HG02642 (cell line): Measurements from ENCODE around the gene SRP19.
A peak's percentile ranks its signal among the peaks of the same experiment; 100 is the strongest.
"Not testable (repeated sequence)": the region's sequence is repeated elsewhere in the genome, so short reads cannot be mapped to it uniquely, and the experiment has no call there.

Source experiments
- ATAC-seq: cut with Tn5 transposase; IDR thresholded peaks from one replicate; pipeline ENCODE4 v1.9.1; 2021; ENCODE audit warnings: mild to moderate bottlenecking; ENCODE audit not compliant: unreplicated experiment, poor library complexity

The SRP19 gene

GRCh38 chr5:112860929-112861637, at the start of gene SRP19:
Gene SRP19, plus strand, starts transcription at chr5:112861287. Its CDS starts 90 bp downstream, at chr5:112861377.
- ATAC-seq, result peak; percentile 98

GRCh38 chr5:112812549-112812948, 48.5 kb upstream of the SRP19 start:
- no peak for ATAC-seq

- ATAC-seq, result no peak
These were observed 40.8 kb upstream of the SRP19 start for GRCh38 chr5:112820246-112820645.

- no peak for ATAC-seq
These were observed 38.6 kb upstream of the SRP19 start for GRCh38 chr5:112822456-112822855.

- no peak for ATAC-seq
These were observed 37.9 kb upstream of the SRP19 start for GRCh38 chr5:112823181-112823580.

- no peak for ATAC-seq
These were observed 37.4 kb upstream of the SRP19 start for GRCh38 chr5:112823656-112824055.

GRCh38 chr5:112824197-112824596, 36.9 kb upstream of the SRP19 start:
- ATAC-seq, result no peak

GRCh38 chr5:112830378-112830777, 30.7 kb upstream of the SRP19 start:
- ATAC-seq, result no peak

- no peak for ATAC-seq
These were observed 27.1 kb upstream of the SRP19 start for GRCh38 chr5:112833971-112834370.

GRCh38 chr5:112844489-112844888, 16.6 kb upstream of the SRP19 start:
- no peak for ATAC-seq

GRCh38 chr5:112846556-112846955, 14.5 kb upstream of the SRP19 start:
- ATAC-seq, result no peak

GRCh38 chr5:112847306-112847705, 13.8 kb upstream of the SRP19 start:
- ATAC-seq, result no peak

- ATAC-seq, result peak; percentile 98
These were observed 12.8 kb upstream of the SRP19 start for GRCh38 chr5:112848116-112848811.

- no peak for ATAC-seq
These were observed 11.2 kb upstream of the SRP19 start for GRCh38 chr5:112849912-112850311.

- no peak for ATAC-seq
These were observed 6.4 kb upstream of the SRP19 start for GRCh38 chr5:112854651-112855050.

GRCh38 chr5:112857866-112858265, 3.2 kb upstream of the SRP19 start:
- no peak for ATAC-seq

- ATAC-seq, result not testable (repeated sequence)
These were observed 537 bp upstream of the SRP19 start for GRCh38 chr5:112860571-112860928.

GRCh38 chr5:112861638-112861985, 525 bp downstream of the SRP19 start:
- no peak for ATAC-seq

- no peak for ATAC-seq
These were observed 998 bp downstream of the SRP19 start for GRCh38 chr5:112862085-112862484.

- no peak for ATAC-seq
These were observed 2.5 kb downstream of the SRP19 start for GRCh38 chr5:112863549-112863948.

- no peak for ATAC-seq
These were observed 4.0 kb downstream of the SRP19 start for GRCh38 chr5:112865128-112865527.

- no peak for ATAC-seq
These were observed 5.7 kb downstream of the SRP19 start for GRCh38 chr5:112866739-112867138.
